Gastrocnemius medialis (tissue), 4 donors: ENCODE data around the gene EPHA1.

Experiments
- POLR2A ChIP-seq, 2 donors: fragments of 450-650 bp; IDR thresholded peaks; one replicate each; pipeline ENCODE4 v1.6.1; 2017; ENCODE audit warnings: antibody characterized with exemption in 2 of 2, mild to moderate bottlenecking in 2 of 2, moderate library complexity in 2 of 2
- TF ChIP-seq, protein P1 (sequence below), 5 experiments: fragments of 450-650 bp in 3 of 5; fragments of 200-600 bp in 2 of 5; sonication (generic) in 2 of 5; IDR thresholded peaks in 4 of 5; conservative IDR thresholded peaks in 1 of 5; 1 replicate in 4 of 5; 2 replicates in 1 of 5; pipeline ENCODE4 v1.5.1; 2016 to 2019; ENCODE audit warnings: antibody characterized with exemption in 5 of 5, mild to moderate bottlenecking in 3 of 5, moderate library complexity in 3 of 5

DNA sequence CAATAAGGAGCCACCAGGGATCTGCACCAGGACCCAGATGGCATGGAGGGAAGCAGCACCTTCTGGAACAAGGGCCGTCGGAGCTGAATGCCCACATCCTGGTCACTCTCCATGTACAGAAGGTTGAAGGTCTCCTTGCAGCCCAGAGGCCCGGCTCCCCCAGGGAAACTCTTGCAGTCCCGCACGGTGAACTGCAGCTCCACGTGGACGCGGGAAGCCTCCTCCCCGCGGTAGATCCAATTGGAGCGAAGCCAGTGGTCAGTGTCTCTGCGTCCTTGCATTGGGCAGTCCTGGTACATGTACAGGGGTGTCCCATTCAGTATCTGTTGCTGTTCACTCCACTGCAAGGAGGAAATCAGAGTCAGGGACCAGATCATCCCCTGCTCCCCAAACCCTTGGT lies 7.4 kb downstream of the EPHA1 start:
- TF ChIP-seq, protein P1, sequence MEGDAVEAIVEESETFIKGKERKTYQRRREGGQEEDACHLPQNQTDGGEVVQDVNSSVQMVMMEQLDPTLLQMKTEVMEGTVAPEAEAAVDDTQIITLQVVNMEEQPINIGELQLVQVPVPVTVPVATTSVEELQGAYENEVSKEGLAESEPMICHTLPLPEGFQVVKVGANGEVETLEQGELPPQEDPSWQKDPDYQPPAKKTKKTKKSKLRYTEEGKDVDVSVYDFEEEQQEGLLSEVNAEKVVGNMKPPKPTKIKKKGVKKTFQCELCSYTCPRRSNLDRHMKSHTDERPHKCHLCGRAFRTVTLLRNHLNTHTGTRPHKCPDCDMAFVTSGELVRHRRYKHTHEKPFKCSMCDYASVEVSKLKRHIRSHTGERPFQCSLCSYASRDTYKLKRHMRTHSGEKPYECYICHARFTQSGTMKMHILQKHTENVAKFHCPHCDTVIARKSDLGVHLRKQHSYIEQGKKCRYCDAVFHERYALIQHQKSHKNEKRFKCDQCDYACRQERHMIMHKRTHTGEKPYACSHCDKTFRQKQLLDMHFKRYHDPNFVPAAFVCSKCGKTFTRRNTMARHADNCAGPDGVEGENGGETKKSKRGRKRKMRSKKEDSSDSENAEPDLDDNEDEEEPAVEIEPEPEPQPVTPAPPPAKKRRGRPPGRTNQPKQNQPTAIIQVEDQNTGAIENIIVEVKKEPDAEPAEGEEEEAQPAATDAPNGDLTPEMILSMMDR (IDR thresholded peaks at IDR 0.05 in 4 of 5, conservative IDR thresholded peaks at IDR 0.05 in 1 of 5), result no peak
- no peak for TF ChIP-seq POLR2A (IDR thresholded peaks at IDR 0.05)
